Activated T-cell treated with anti-CD3 and anti-CD28 coated beads, Interleukin-2, amount 50 U/mL, for 72 hours (primary cell): ENCODE results near the gene LRMDA. TPM values are rescaled to one million over a fixed set of nuclear protein-coding genes. Genes with fewer than 3 reads are reported as not detected.

ENCODE experiments used
- ATAC-seq, 2 donors: fragments of 150-1000 bp; cut with Tn5 transposase; replicated peaks in 1 of 2; 2 replicates each; pipeline ENCODE4 v1.10.0; 2021; ENCODE audit warnings: moderate library complexity in 2 of 2, mild to moderate bottlenecking in 1 of 2
- DNase-seq, 2 donors: peaks; one replicate each; pipeline ENCODE4 v3.0.0; 2021 to 2022; ENCODE audit warnings: mixed read lengths in 1 of 2
- H3K27ac Mint-ChIP-seq: one replicate; pipeline ENCODE4 v1.8.0; 2022; ENCODE audit warnings: mild to moderate bottlenecking, moderate library complexity, mixed read lengths
- H3K27me3 Mint-ChIP-seq: one replicate; pipeline ENCODE4 v1.8.0; 2022; ENCODE audit warnings: low read depth, mixed read lengths
- H3K36me3 Mint-ChIP-seq, 2 donors: one replicate each; pipeline ENCODE4 v1.8.0; 2022; ENCODE audit warnings: mixed read lengths in 2 of 2, mild to moderate bottlenecking in 1 of 2; ENCODE audit not compliant: insufficient read depth in 2 of 2
- H3K4me1 Mint-ChIP-seq: one replicate; pipeline ENCODE4 v1.8.0; 2022; ENCODE audit warnings: low read depth, mixed read lengths
- H3K4me3 Mint-ChIP-seq, 2 donors: one replicate each; pipeline ENCODE4 v1.8.0; 2022; ENCODE audit warnings: mild to moderate bottlenecking in 2 of 2, mixed read lengths in 2 of 2, moderate library complexity in 2 of 2
- H3K9me3 Mint-ChIP-seq, 2 donors: one replicate each; pipeline ENCODE4 v1.8.0; 2022; ENCODE audit warnings: mixed read lengths in 2 of 2
- total RNA-seq, 2 donors: library from RNA; stranded (reverse); gene quantifications; one replicate each; pipeline ENCODE4 v1.2.3, GENCODE V29; 2022

LRMDA gene
- total RNA-seq, 2 donors from 2014 or later: not detected

- Mint-ChIP-seq H3K9me3 (peaks cover 0 to 2% of the 10 kb centered on the region in 2 donors), H3K27me3 (no peaks in the 10 kb centered on the region), H3K27ac (no peak overlapping the region), H3K4me1 (no peaks in the 10 kb centered on the region), H3K4me3 (no peak overlapping the region), H3K36me3 (peaks cover 0 to 2% of the 10 kb centered on the region in 2 donors)
- no peak for DNase-seq
- no peak for ATAC-seq
Measured at GRCh38 chr10:76080991-76081390, 649.6 kb downstream of the LRMDA start.

GRCh38 chr10:76082232-76082631 is 650.8 kb downstream of the LRMDA start:
- Mint-ChIP-seq H3K27me3 (peaks cover 6% of the 10 kb centered on the region), H3K4me3 (no peak overlapping the region), H3K9me3 (no peaks in the 10 kb centered on the region), H3K4me1 (no peaks in the 10 kb centered on the region), H3K27ac (no peak overlapping the region), H3K36me3 (peaks cover 0 to 2% of the 10 kb centered on the region in 2 donors)
- DNase-seq (peak in 1 of 2 donors; percentile 1), ATAC-seq (peak in 1 of 2 donors; percentile 55)

- H3K27me3 Mint-ChIP-seq: peaks cover 6% of the 10 kb centered on the region
- no peak for ATAC-seq
- no peak overlapping the region for H3K4me3 Mint-ChIP-seq
- H3K9me3 Mint-ChIP-seq: no peaks in the 10 kb centered on the region
- H3K4me1 Mint-ChIP-seq: no peaks in the 10 kb centered on the region
- peaks cover 0 to 2% of the 10 kb centered on the region in 2 donors for H3K36me3 Mint-ChIP-seq
- peak overlapping the region; percentile 48 for H3K27ac Mint-ChIP-seq
- DNase-seq: no peak
Measured at GRCh38 chr10:76082956-76083355, 651.5 kb downstream of the LRMDA start.

GRCh38 chr10:76085002-76085816 is 653.8 kb downstream of the LRMDA start:
- Mint-ChIP-seq H3K4me3 (no peak overlapping the region), H3K9me3 (no peaks in the 10 kb centered on the region), H3K27ac (no peak overlapping the region), H3K27me3 (peaks cover 6% of the 10 kb centered on the region), H3K4me1 (no peaks in the 10 kb centered on the region), H3K36me3 (no peaks in the 10 kb centered on the region)
- ATAC-seq (no peak), DNase-seq (no peak)

- Mint-ChIP-seq H3K4me3 (no peak overlapping the region), H3K9me3 (no peaks in the 10 kb centered on the region), H3K4me1 (no peaks in the 10 kb centered on the region), H3K27me3 (peaks cover 6% of the 10 kb centered on the region), H3K27ac (no peak overlapping the region), H3K36me3 (no peaks in the 10 kb centered on the region)
- no peak for ATAC-seq
- DNase-seq: no peak
Measured at GRCh38 chr10:76085817-76086167, 654.4 kb downstream of the LRMDA start.

- Mint-ChIP-seq H3K9me3 (no peaks in the 10 kb centered on the region), H3K36me3 (no peaks in the 10 kb centered on the region), H3K27me3 (peaks cover 6% of the 10 kb centered on the region), H3K4me3 (no peak overlapping the region), H3K4me1 (no peaks in the 10 kb centered on the region), H3K27ac (no peak overlapping the region)
- DNase-seq (no peak), ATAC-seq (no peak)
Measured at GRCh38 chr10:76086170-76086760, 654.8 kb downstream of the LRMDA start.

GRCh38 chr10:76086761-76087639 is 655.6 kb downstream of the LRMDA start:
- ATAC-seq (peak in 1 of 2 donors; percentile 58), DNase-seq (peak in 1 of 2 donors; percentile 5)
- no peak overlapping the region for H3K27ac Mint-ChIP-seq
- H3K27me3 Mint-ChIP-seq: peaks cover 6% of the 10 kb centered on the region
- no peak overlapping the region for H3K4me3 Mint-ChIP-seq
- no peaks in the 10 kb centered on the region for H3K36me3 Mint-ChIP-seq
- no peaks in the 10 kb centered on the region for H3K9me3 Mint-ChIP-seq
- H3K4me1 Mint-ChIP-seq: no peaks in the 10 kb centered on the region

GRCh38 chr10:76088008-76088407 is 656.6 kb downstream of the LRMDA start:
- Mint-ChIP-seq H3K9me3 (no peaks in the 10 kb centered on the region), H3K4me3 (no peak overlapping the region), H3K36me3 (no peaks in the 10 kb centered on the region), H3K27ac (no peak overlapping the region), H3K27me3 (peaks cover 6% of the 10 kb centered on the region), H3K4me1 (no peaks in the 10 kb centered on the region)
- DNase-seq (no peak), ATAC-seq (no peak)

- DNase-seq (no peak), ATAC-seq (no peak)
- no peak overlapping the region for H3K27ac Mint-ChIP-seq
- H3K4me3 Mint-ChIP-seq: no peak overlapping the region
- H3K27me3 Mint-ChIP-seq: peaks cover 6% of the 10 kb centered on the region
- peaks cover 0 to 3% of the 10 kb centered on the region in 2 donors for H3K9me3 Mint-ChIP-seq
- no peaks in the 10 kb centered on the region for H3K4me1 Mint-ChIP-seq
- H3K36me3 Mint-ChIP-seq: no peaks in the 10 kb centered on the region
Measured at GRCh38 chr10:76088980-76089379, 657.6 kb downstream of the LRMDA start.

- no peaks in the 10 kb centered on the region for H3K4me1 Mint-ChIP-seq
- H3K27me3 Mint-ChIP-seq: peaks cover 6% of the 10 kb centered on the region
- H3K27ac Mint-ChIP-seq: no peak overlapping the region
- ATAC-seq: no peak
- no peaks in the 10 kb centered on the region for H3K36me3 Mint-ChIP-seq
- no peak for DNase-seq
- peaks cover 0 to 3% of the 10 kb centered on the region in 2 donors for H3K9me3 Mint-ChIP-seq
- H3K4me3 Mint-ChIP-seq: no peak overlapping the region
Measured at GRCh38 chr10:76089556-76090180, 658.2 kb downstream of the LRMDA start.

GRCh38 chr10:76091926-76092325 is 660.5 kb downstream of the LRMDA start:
- ATAC-seq (no peak), DNase-seq (no peak)
- H3K27ac Mint-ChIP-seq: no peak overlapping the region
- H3K36me3 Mint-ChIP-seq: no peaks in the 10 kb centered on the region
- H3K4me1 Mint-ChIP-seq: no peaks in the 10 kb centered on the region
- H3K4me3 Mint-ChIP-seq: no peak overlapping the region
- H3K9me3 Mint-ChIP-seq: peaks cover 0 to 3% of the 10 kb centered on the region in 2 donors
- H3K27me3 Mint-ChIP-seq: peaks cover under 1% of the 10 kb centered on the region

GRCh38 chr10:76106611-76107010 is 675.2 kb downstream of the LRMDA start:
- DNase-seq: no peak
- H3K4me3 Mint-ChIP-seq: no peak overlapping the region
- peaks cover 0 to 2% of the 10 kb centered on the region in 2 donors for H3K36me3 Mint-ChIP-seq
- H3K4me1 Mint-ChIP-seq: no peaks in the 10 kb centered on the region
- no peak overlapping the region for H3K27ac Mint-ChIP-seq
- no peak for ATAC-seq
- peaks cover 0 to 8% of the 10 kb centered on the region in 2 donors for H3K9me3 Mint-ChIP-seq
- H3K27me3 Mint-ChIP-seq: no peaks in the 10 kb centered on the region
